Lower lobe of right lung (tissue), 2 donors: ENCODE measurements around the gene RAB3GAP1. TPM values are rescaled to one million over a fixed set of nuclear protein-coding genes. Genes with fewer than 3 reads are reported as not detected.

Experiments used
- ATAC-seq, 2 donors: fragments of 200-7000 bp; cut with Tn5 transposase; one replicate each; pipeline ENCODE4 v1.9.1; 2020 to 2022; ENCODE audit warnings: mild to moderate bottlenecking in 2 of 2, moderate library complexity in 2 of 2
- DNase-seq: peaks from one replicate; pipeline ENCODE4 v3.0.0-alpha.2; 2020
- H3K27ac ChIP-seq: fragments of 200-600 bp; one replicate; pipeline ENCODE4 v1.8.0; 2022
- H3K27me3 ChIP-seq: fragments of 200-600 bp; one replicate; pipeline ENCODE4 v1.8.0; 2022; ENCODE audit warnings: low read depth
- H3K36me3 ChIP-seq: fragments of 200-600 bp; one replicate; pipeline ENCODE4 v1.8.0; 2022; ENCODE audit warnings: mild to moderate bottlenecking
- H3K4me1 ChIP-seq: fragments of 200-600 bp; one replicate; pipeline ENCODE4 v1.8.0; 2022
- H3K4me3 ChIP-seq: fragments of 200-600 bp; one replicate; pipeline ENCODE4 v1.8.0; 2022; ENCODE audit warnings: mild to moderate bottlenecking
- H3K9me3 ChIP-seq: fragments of 200-600 bp; one replicate; pipeline ENCODE4 v1.8.0; 2022
- CTCF ChIP-seq: fragments of 200-600 bp; IDR thresholded peaks from one replicate; pipeline ENCODE4 v1.8.0; 2022; ENCODE audit warnings: antibody characterized with exemption, mild to moderate bottlenecking
- intact Hi-C: fragments of 100-400 bp; cut with DNase I; formaldehyde crosslinking; loops from one replicate; pipeline ENCODE4 v1.11.0; 2022
- total RNA-seq: library from RNA; stranded (reverse); fragmentation: NEBNext Ultra II Directional; extraction: Animal tissue kit (Norgen Biotek cat#: 25700); gene quantifications from one replicate; pipeline ENCODE4 v1.2.1, GENCODE V29; 2021
- donor health status: DM: no; HTN: yes; CAD: no; lungs with severe emphysema.

Gene RAB3GAP1
- total RNA-seq, 1 donor from 2014 or later: 43.5 TPM

GRCh38 chr2:135130751-135131150, 78.7 kb downstream of the RAB3GAP1 start:
- Histone ChIP-seq H3K9me3 (no peaks in the 10 kb centered on the region), H3K4me1 (no peaks in the 10 kb centered on the region), H3K27ac (no peak overlapping the region)

GRCh38 chr2:135132314-135132713, 80.2 kb downstream of the RAB3GAP1 start:
- Histone ChIP-seq H3K9me3 (no peaks in the 10 kb centered on the region), H3K27ac (no peak overlapping the region), H3K27me3 (no peaks in the 10 kb centered on the region), H3K4me1 (no peaks in the 10 kb centered on the region), H3K36me3 (peaks cover 95% of the 10 kb centered on the region), H3K4me3 (no peak overlapping the region)
- intact Hi-C loops: no loop called here
- no peak for ATAC-seq
- DNase-seq: no peak
- TF ChIP-seq CTCF: no peak

More at GRCh38 chr2:135130751-135131150, 78.7 kb downstream of the RAB3GAP1 start:
- no peak for DNase-seq
- Histone ChIP-seq H3K4me3 (no peak overlapping the region), H3K27me3 (no peaks in the 10 kb centered on the region), H3K36me3 (peaks cover 95% of the 10 kb centered on the region)
- no peak for TF ChIP-seq CTCF
- intact Hi-C loops: no loop called here
- no peak for ATAC-seq

- intact Hi-C loops: no loop called here
- peaks cover 54% of the 10 kb centered on the region for H3K36me3 ChIP-seq
- no peaks in the 10 kb centered on the region for H3K4me1 ChIP-seq
- no peak overlapping the region for H3K4me3 ChIP-seq
- H3K27ac ChIP-seq: no peak overlapping the region
- H3K27me3 ChIP-seq: no peaks in the 10 kb centered on the region
- ATAC-seq (no peak), DNase-seq (no peak)
- TF ChIP-seq CTCF: no peak
- H3K9me3 ChIP-seq: peaks cover 19% of the 10 kb centered on the region
Measured at GRCh38 chr2:135140606-135141005, 88.5 kb downstream of the RAB3GAP1 start.

GRCh38 chr2:135142323-135142722, 90.2 kb downstream of the RAB3GAP1 start:
- Histone ChIP-seq H3K4me3 (no peak overlapping the region), H3K4me1 (no peaks in the 10 kb centered on the region), H3K27me3 (no peaks in the 10 kb centered on the region), H3K27ac (no peak overlapping the region), H3K36me3 (peaks cover 37% of the 10 kb centered on the region), H3K9me3 (peaks cover 19% of the 10 kb centered on the region)
- no peak for ATAC-seq
- DNase-seq: no peak
- intact Hi-C loops: no loop called here
- no peak for TF ChIP-seq CTCF

- Histone ChIP-seq H3K9me3 (peaks cover 19% of the 10 kb centered on the region), H3K36me3 (peaks cover 17% of the 10 kb centered on the region), H3K27me3 (no peaks in the 10 kb centered on the region), H3K4me1 (no peaks in the 10 kb centered on the region), H3K27ac (no peak overlapping the region), H3K4me3 (no peak overlapping the region)
- ATAC-seq (no peak), DNase-seq (no peak)
- intact Hi-C loops: no loop called here
- no peak for TF ChIP-seq CTCF
Measured at GRCh38 chr2:135144343-135144742, 92.3 kb downstream of the RAB3GAP1 start.

GRCh38 chr2:135149251-135149650, 97.2 kb downstream of the RAB3GAP1 start:
- TF ChIP-seq CTCF: no peak
- no peaks in the 10 kb centered on the region for H3K9me3 ChIP-seq
- ATAC-seq (no peak), DNase-seq (no peak)
- no peaks in the 10 kb centered on the region for H3K4me1 ChIP-seq
- H3K27ac ChIP-seq: no peak overlapping the region
- peaks cover 46% of the 10 kb centered on the region for H3K36me3 ChIP-seq
- no peak overlapping the region for H3K4me3 ChIP-seq
- intact Hi-C loops: no loop called here
- H3K27me3 ChIP-seq: no peaks in the 10 kb centered on the region
